Measurements from ENCODE around the gene USP9Y.

DNA sequence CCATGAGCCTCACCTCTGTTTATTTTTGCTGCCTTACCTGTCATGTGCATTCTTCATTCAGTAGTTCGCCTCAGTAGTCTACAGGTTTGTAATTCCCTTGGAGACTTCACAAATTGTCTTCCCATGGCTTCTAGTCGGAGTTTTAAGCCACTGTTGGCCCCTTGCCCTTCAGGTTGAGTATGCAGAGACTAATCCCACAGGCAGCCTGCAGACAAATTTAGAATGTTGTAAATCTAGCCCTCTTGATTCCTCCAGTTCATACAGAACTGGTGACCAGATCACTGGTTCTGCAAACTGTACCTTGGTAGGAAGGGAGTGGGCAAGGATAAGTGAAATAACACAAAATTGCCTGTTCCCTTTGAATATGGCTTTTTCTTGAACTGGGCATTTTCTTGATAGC is 33.0 kb downstream of the USP9Y start:
- TF ChIP-seq POLR2A (IDR thresholded peaks at IDR 0.05) = no peak
- TF ChIP-seq, protein P1, sequence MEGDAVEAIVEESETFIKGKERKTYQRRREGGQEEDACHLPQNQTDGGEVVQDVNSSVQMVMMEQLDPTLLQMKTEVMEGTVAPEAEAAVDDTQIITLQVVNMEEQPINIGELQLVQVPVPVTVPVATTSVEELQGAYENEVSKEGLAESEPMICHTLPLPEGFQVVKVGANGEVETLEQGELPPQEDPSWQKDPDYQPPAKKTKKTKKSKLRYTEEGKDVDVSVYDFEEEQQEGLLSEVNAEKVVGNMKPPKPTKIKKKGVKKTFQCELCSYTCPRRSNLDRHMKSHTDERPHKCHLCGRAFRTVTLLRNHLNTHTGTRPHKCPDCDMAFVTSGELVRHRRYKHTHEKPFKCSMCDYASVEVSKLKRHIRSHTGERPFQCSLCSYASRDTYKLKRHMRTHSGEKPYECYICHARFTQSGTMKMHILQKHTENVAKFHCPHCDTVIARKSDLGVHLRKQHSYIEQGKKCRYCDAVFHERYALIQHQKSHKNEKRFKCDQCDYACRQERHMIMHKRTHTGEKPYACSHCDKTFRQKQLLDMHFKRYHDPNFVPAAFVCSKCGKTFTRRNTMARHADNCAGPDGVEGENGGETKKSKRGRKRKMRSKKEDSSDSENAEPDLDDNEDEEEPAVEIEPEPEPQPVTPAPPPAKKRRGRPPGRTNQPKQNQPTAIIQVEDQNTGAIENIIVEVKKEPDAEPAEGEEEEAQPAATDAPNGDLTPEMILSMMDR (IDR thresholded peaks at IDR 0.05) = no peak

Data from testis (tissue), 2 donors.